Measurements from ENCODE around the gene FGFR2.

Gene FGFR2

GRCh38 chr10:121484401-121484800, 113.8 kb downstream of the FGFR2 start:
- no peak for DNase-seq

- no peak for DNase-seq
Measured at GRCh38 chr10:121481180-121481579, 117.1 kb downstream of the FGFR2 start.

- DNase-seq: no peak
Measured at GRCh38 chr10:121478556-121478955, 119.7 kb downstream of the FGFR2 start.

DNA sequence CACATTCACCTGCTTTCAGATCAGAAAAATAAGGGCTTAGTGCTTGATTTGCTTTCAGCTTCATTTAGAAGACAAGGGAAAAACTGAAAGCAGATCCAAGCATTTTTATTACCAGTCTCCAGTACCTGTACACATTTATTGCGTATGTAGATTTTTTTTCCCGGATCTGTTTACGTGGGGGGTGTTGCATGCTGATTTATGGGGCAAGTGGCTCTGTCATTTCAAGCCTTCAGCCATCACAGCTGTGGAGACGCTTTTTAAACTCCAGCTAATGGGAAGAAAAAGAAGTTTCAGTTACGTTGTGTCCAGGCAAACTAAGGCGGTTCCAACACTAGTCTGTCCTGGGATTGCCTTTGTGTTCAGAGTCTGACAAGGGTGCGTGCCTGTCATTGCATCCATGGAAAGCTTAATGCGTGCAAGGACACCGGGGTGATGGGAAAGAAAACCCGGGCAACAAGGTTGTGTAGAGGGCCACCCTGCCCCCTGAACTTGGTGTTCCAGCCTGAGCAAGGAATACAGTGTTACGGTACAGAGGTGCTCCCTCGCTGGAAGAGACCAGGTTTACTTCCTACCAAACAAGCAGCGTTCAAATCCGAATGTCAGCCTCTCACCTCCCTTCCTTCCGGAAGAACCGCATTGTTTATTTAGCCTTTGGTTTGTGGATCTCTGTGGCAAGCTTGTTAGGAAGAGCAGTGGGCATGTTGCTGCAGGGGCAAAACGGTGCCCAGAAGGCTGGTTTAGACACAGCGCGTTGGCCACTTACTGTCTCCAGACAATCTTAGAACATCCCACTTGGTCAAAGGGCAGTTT, 128.2 kb downstream of the FGFR2 start:
- DNase-seq: no peak

- DNase-seq: no peak
Measured at GRCh38 chr10:121468726-121469125, 129.5 kb downstream of the FGFR2 start.

- DNase-seq: no peak
Measured at GRCh38 chr10:121466424-121466823, 131.8 kb downstream of the FGFR2 start.

DNA sequence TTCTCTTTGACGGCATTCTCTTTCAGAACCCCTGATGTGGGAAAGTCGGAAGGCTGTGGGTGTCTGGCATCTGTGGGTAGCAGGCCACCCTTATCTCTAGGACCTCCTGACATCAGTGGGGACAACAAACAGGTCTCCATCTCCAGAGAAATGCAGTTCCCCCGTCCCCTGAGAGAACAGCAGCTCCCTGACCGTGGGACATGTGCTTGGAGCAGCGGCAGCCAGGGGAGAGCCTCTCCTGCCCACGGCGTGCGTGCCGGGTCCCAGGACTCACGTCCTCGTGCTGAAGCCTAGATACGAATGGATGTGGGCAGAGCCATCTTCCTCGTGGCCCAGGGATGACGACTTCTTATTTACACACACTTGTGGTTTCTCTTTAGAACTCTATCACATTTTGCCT, 133.0 kb downstream of the FGFR2 start:
- no peak for DNase-seq

GRCh38 chr10:121464517-121464916, 133.7 kb downstream of the FGFR2 start:
- DNase-seq: no peak

- no peak for DNase-seq
Measured at GRCh38 chr10:121462955-121463354, 135.3 kb downstream of the FGFR2 start.

DNA sequence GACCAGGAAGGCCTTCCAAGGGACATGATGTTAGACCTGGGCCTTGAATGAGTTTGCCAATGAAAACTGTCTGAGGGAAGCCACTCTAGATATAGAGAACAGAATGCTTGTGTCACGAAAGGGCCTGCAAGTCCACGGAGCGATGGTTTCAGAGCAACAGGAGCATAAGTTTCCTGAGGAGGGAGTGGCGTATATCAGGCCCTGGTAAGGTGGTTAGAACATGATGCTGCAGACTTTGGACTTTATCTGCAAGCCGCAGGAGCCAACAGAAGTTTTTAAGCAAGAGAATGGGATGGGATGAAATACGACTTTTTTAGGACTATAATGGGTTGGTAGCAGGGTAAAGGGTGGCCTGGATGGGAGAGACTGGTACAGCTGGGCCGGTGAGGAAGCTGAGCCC, 136.0 kb downstream of the FGFR2 start:
- no peak for DNase-seq

GRCh38 chr10:121461307-121461706, 136.9 kb downstream of the FGFR2 start:
- no peak for DNase-seq

DNA sequence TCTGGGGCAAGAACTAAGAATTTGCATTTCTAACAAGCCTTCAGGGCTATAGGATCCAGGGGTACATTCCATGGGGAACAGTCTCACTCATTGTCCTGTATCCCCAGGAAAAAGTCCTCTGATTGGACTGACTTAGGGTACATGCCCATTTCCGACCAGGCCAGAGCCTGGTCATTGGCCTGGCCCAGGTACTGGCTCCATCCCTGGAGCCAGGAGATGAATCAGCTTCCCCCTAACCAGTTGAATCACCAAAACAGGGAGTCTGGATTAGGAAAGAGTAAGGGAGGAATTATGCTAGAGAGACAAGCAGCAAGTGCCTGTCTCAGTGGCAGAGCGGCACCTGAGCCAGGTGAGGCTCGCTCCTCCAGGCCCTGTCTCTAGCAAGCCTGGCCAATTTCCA, 137.5 kb downstream of the FGFR2 start:
- DNase-seq: no peak

- DNase-seq: no peak
Measured at GRCh38 chr10:121459622-121460453, 138.4 kb downstream of the FGFR2 start.

DNA sequence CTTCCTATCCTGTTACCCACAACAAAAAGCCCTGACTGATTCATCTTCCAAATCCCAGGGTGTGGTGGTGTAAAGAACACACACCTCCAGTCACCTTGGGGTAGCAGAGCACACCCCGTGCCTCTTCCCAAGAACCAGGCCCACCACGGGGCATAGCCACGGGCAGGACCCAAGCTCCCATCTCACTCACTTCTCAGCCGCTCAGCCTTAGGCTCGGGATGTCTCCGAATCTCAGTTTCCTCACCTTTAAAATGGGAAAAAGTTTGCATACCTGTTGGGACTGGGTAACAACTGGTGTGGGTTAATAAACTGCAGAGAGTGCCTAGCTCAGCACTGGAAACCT, 139.0 kb downstream of the FGFR2 start:
- no peak for DNase-seq

DNA sequence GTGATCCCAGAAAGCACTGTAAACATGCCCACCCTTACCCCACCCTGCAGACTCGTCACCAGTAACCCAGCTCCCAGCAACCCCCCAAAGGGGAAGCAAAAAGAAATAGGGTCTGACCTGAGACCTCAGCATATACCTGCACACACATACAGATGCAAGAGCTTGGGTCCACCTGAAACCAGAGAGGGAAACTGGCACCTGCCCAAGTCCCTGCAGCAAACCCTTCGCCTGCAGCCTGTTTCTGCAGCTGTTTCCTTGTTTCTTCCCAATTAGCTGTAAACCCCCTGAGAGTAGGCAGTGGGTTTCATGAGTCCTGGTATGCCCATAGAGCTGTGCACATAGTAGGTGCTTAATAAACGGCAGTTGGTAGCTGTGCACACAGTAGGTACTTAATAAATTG, 140.5 kb downstream of the FGFR2 start:
- no peak for DNase-seq

DNA sequence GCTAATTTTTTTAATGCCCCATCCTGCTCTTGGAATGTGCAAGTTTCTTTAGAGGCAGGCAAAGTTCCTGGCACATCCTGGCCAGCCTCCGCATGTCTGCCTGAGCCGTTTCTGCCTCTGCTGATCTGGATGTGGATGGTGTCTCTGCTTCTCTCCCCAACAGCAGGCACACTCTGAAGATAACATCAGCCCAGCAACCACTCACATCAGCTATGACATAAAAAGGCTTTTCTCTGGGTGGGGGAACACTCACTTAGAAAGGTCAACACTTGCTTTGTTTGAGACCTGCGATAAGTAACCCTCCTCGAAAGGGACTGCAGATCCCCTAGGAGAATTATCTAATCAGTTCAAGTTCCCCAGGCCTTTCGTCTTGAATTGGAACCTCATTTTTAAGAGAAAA, 142.9 kb downstream of the FGFR2 start:
- no peak for DNase-seq

DNA sequence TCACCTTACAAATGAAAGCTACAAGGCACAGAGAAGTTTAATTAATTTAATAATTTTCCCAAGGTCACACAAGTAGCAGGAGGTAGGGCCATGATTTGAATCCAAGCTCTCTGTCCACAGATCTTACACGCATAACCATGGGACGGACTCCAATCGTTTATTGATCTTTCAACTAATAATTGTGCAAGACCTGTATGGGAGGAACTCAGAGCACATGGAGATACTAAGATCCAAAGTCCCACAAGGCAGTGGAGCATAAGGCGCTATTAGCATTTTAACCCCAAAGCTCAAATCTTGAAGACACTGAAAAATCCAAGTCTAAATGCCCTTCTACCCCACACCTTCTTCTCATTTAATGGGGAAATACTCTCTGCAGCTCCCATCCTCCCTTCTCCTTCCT, 143.5 kb downstream of the FGFR2 start:
- no peak for DNase-seq

GRCh38 chr10:121453160-121453559, 145.1 kb downstream of the FGFR2 start:
- no peak for DNase-seq

GRCh38 chr10:121452581-121452980, 145.7 kb downstream of the FGFR2 start:
- no peak for DNase-seq

DNA sequence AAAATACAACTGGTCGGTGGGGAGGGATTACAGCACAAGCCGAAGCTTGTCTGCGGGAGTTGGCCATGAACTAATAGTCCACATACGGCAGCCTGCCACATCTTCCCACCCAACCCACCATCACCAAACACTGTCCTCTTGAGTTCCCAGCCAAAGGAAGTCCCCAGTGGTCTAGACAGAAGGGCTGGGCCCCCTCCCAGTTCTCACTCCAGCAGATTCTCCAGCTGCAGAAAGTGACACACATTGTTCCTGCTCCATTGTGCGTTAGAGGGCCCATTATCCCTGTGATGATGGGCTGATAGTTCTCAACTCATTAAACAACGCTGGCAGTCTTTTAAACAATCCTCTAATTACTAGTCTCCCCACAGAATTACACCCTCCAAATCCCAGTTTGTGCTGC, 148.0 kb downstream of the FGFR2 start:
- DNase-seq: no peak

GRCh38 chr10:121449482-121449924, 148.7 kb downstream of the FGFR2 start:
- no peak for DNase-seq

- no peak for DNase-seq
Measured at GRCh38 chr10:121448766-121449421, 149.3 kb downstream of the FGFR2 start.

DNA sequence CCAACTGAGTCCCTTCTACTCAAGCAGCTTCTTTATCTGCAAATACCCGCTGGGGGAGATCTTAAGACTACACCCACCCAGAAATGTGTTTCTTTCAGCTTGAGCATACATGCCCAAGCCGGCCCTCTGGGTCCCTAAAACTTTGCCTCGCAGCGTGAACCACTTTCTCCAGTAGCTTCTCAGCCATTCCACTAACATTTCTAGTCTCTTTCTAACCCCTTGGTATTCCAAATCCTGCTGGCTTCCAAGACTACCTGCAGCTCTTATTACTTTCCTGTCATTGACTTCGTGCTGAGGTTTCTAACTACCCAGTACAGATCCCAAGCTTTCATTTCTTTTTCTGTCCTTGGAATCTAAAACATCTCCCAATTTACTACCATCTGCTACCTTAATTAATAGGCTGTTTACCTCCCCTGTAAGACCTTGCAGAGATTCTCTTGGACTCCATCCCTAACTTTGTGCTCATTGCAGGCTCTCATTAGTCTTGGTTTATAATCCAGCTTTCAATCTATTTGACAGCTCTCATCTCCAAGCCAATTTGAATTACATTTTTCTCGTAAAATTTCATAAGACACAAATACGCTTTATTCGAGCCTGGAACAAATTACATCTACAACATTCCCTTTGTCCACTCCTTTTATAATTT, 153.6 kb downstream of the FGFR2 start:
- DNase-seq: no peak

Measured in CD4-positive, alpha-beta T cell treated with Interleukin-4 for 4 hours (primary cell).